GM21390 (cell line): ENCODE data around the gene NKAIN2.

Experiments used
- ATAC-seq: cut with Tn5 transposase; IDR thresholded peaks from one replicate; pipeline ENCODE4 v1.9.1; 2021; ENCODE audit not compliant: unreplicated experiment

The NKAIN2 gene

GRCh38 chr6:124859366-124859765 is 1055.7 kb downstream of the NKAIN2 start:
- no peak for ATAC-seq

GRCh38 chr6:124866040-124866439 is 1062.4 kb downstream of the NKAIN2 start:
- ATAC-seq, result no peak

- ATAC-seq, result no peak
Measured at GRCh38 chr6:124867121-124867520, 1063.5 kb downstream of the NKAIN2 start.

GRCh38 chr6:124868481-124868880 is 1064.8 kb downstream of the NKAIN2 start:
- no peak for ATAC-seq

DNA sequence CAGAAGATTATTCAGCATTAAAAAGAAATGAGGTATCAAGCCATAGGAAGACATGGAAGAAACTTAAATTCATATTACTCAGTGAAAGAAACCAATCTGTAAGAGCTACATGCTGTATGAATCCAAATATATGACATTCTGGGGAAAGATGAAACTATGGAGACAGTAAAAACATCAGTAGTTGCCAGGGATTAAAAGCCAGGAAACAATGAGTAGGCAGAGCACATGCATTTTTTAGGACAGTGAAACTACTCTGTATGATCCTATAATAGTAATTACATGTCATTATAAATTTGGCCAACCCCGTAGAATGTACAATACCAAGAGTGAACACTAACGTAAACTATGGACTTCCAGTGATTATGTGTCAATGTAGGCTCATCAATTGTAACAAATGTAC is 1065.8 kb downstream of the NKAIN2 start:
- no peak for ATAC-seq

DNA sequence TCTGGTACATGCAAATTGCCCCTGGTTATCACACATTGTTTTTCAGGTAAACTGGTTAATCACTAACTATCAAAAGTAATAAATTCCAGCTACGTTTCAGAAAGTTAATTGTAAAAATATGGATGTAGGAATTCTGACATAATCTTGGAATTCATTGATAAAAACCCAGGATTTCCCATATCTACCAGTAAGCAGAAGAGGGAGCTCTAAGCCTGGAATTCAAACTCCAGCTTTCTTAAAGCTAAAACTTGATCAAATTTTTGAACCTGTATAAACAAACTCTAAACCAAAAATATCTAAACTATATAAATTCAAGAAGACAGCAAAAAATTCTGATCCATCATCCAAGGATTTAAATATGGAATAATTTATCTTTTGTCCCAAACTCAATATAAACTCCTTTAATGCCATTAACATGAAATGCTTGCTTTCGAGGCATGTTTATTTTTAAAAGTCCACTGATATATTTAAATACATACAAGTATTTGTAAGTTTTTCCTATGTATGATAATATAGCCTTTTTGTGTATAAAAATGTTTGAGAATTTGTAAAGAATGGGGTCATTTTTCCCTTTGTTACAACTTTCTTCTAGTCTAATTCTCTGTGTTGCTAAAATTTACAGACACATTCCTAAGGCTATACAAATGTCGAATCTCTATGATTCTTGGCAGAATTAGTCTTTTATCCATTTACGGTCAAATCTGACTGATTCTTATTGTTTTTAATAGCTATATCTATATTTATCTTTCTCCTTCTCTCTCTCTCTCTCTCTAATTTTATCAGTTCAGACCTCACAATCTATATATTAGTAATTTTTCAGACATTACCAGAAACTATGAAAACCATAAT is 1067.2 kb downstream of the NKAIN2 start:
- no peak for ATAC-seq

- peak; percentile 74 for ATAC-seq
Measured at GRCh38 chr6:124872361-124873065, 1068.8 kb downstream of the NKAIN2 start.

- ATAC-seq, result no peak
Measured at GRCh38 chr6:124873066-124873410, 1069.4 kb downstream of the NKAIN2 start.
